Fibroblast of mammary gland (primary cell): Measurements from ENCODE around the gene EFCAB5.
"Not testable (repeated sequence)": the region's sequence is repeated elsewhere in the genome, so short reads cannot be mapped to it uniquely, and the experiment has no call there.

Source experiments
- DNase-seq: peaks from one replicate; pipeline ENCODE4 v3.0.0-alpha.2; 2010; ENCODE audit warnings: low read depth
- H3K4me3 ChIP-seq: 2 replicates; pipeline ENCODE4 v1.5.1; 2011; ENCODE audit warnings: low read depth, mild to moderate bottlenecking, low read length, moderate library complexity; ENCODE audit not compliant: control insufficient read depth
- TF ChIP-seq, protein P1 (sequence below): conservative IDR thresholded peaks from 2 replicates; pipeline ENCODE4 v1.5.1; 2011; ENCODE audit warnings: low read depth, low read length, inconsistent platforms; ENCODE audit not compliant: control insufficient read depth, insufficient read depth

Gene EFCAB5

DNA sequence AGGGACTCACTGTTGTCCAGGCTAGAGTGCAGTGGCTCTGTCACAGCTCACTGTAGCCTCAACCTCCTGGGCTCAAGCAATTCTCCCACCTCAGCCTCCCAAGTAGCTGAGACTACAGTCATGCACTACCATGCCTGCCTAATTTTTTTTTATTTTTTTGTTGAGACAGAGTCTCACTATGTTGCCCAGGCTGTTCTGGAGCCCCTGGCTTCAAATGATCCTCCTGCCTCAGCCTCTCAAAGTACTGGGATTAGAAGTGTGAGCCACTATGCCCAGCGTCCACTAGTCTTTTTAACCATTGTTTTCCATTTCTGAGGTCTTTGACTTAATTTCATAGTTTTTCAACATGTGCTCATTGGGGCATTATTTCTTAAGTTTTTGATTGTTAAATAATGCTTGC is 188.7 kb downstream of the EFCAB5 start:
- DNase-seq, result no peak
- H3K4me3 ChIP-seq, result no peak overlapping the region
- TF ChIP-seq, protein P1, sequence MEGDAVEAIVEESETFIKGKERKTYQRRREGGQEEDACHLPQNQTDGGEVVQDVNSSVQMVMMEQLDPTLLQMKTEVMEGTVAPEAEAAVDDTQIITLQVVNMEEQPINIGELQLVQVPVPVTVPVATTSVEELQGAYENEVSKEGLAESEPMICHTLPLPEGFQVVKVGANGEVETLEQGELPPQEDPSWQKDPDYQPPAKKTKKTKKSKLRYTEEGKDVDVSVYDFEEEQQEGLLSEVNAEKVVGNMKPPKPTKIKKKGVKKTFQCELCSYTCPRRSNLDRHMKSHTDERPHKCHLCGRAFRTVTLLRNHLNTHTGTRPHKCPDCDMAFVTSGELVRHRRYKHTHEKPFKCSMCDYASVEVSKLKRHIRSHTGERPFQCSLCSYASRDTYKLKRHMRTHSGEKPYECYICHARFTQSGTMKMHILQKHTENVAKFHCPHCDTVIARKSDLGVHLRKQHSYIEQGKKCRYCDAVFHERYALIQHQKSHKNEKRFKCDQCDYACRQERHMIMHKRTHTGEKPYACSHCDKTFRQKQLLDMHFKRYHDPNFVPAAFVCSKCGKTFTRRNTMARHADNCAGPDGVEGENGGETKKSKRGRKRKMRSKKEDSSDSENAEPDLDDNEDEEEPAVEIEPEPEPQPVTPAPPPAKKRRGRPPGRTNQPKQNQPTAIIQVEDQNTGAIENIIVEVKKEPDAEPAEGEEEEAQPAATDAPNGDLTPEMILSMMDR, result no peak

DNA sequence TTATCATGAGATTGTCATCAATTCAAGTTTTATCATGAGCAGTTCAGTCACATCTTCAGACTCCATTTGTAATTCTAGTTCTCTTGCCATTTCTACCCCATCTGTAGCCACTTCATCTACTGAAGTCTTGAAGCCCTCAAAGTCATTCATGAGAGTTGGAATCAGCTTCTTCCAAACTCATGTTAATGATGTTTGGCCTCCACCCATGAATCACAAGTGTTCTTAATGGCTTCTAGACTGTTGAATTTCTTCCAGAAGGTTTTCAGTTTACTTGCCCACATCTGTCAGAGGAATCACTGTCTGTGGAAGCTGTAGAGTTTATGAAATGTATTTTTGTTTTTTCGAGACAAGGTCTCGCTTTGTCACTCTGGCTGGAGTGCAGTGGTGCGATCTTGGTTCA is 191.2 kb downstream of the EFCAB5 start:
- TF ChIP-seq, protein P1, result no peak
- H3K4me3 ChIP-seq, result no peak overlapping the region
- DNase-seq, result no peak

DNA sequence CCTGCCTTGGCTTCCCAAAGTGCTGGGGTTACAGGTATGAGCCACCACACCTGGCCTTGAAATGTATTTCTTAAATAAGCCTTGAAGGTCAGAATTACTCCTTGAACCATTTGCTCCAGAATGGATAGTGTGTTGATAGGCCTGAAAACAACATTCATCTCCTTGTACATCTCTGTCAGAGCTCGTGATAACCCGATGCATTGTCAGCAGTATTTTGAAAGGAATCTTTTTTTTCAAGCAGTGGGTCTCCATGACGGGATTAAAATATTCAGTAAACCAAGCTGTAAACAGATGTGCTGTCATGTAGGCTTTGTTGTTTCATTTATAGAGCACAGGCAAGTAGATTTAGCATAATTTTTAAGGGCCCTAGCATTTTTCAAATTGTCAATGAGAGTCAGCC is 191.8 kb downstream of the EFCAB5 start:
- TF ChIP-seq, protein P1, result no peak

DNA sequence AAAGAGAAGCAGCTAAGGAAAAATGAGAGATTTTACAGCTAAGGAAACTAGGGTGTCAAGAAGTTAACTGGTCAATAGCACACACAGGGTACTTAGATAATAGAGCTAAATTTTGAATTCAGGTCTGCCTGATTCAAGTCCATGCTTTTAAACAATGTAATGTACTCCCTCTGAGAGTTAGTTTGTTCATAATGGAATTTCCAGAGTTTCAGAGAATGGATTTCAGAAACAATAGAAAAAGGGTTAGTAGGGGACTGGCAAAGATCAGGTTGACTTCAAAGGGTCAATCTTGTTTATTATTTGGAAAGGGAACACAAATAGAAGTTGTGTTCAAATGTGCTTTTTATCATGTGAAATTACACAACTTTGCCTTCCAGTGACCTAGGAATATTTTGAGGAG is 193.1 kb downstream of the EFCAB5 start:
- no peak for DNase-seq
- no peak overlapping the region for H3K4me3 ChIP-seq
- TF ChIP-seq, protein P1, result no peak

More for the DNA sequence above, 191.8 kb downstream of the EFCAB5 start:
- no peak for DNase-seq
- no peak overlapping the region for H3K4me3 ChIP-seq

DNA sequence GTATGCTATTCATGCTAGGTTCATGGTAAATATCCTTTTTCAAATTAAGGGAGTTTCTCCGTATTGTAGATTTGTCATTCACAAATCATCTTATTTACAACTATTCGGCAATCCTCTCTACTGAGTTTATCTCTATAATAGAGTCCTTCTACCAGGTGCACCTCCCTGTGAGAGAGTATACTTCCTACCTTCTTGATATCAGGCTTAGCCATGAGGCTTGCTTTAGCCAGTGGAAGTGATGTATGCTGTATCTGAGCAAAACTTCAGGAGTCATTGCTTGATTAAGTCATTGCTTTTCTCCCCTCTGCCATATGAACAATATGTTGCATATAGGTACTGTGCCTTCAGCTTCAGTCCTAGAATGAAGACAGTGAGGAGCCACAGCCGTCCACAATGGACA is 195.7 kb downstream of the EFCAB5 start:
- DNase-seq, result no peak
- H3K4me3 ChIP-seq, result no peak overlapping the region
- TF ChIP-seq, protein P1, result no peak

DNA sequence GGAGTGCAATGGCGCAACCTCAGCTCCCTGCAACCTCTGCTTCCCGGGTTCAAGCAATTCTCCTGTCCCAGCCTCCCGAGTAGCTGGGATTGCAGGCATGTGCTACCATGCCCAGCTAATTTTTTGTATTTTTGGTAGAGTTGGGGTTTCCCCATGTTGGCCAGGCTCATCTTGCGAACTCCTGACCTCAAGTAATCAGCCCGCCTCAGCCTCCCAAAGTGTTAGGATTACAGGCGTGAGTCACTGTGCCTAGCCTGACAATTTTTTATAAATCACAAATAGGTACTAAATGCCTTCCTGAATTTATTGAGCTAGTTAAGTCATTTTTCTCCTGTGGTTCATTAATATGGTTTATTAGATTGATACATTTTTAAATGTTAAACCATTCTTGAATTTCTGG is 206.4 kb downstream of the EFCAB5 start:
- H3K4me3 ChIP-seq, DNase-seq: not testable (repeated sequence)

DNA sequence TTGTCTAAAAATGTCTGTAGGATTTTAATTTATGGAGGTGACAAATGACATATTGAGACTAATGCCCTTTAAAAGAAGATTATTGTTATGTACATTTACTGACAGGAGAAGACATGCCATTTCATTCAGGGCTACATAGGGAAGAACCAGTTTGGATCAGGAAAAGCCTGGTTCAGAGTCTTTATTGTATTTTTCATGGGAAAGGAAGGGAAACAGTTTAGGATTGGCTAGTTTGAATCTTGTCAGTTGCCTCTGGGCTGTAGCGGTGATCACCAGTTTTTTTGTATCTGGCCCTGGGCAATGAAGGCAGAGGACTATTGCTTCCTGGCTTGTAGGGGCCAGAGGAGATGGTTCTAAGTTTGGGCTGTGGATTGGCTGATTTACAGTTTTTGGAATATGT is 206.9 kb downstream of the EFCAB5 start:
- no peak for DNase-seq
- no peak overlapping the region for H3K4me3 ChIP-seq
- TF ChIP-seq, protein P1, result no peak
